ENCODE measurements around the gene GPC6. TPM values are rescaled to one million over a fixed set of nuclear protein-coding genes. Genes with fewer than 3 reads are reported as not detected.
A peak's percentile ranks its signal among the peaks of the same experiment; 100 is the strongest.

The GPC6 gene
- total and polyA plus RNA-seq, 10 donors = 0.22 to 9.3 (median 4.5) TPM

DNA sequence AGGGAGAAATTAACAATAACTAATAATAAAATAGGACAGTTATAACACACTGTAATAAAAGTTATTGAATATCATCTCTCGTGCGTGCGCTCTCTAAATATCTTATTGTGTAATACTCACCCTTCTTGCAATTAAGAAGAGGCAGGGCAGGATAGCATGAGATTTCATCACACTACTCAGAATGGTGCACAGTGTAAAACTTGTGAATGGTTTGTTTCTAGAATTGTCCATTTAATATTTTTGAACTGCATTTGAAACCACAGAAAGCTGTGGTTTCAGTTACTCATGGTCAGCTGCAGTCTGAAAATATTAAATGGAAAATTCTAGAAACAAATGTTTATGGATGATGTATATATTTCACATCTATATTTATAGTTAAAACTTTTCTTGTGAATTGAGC, 1091.8 kb downstream of the GPC6 start:
- Histone ChIP-seq H3K27ac (peak overlapping the region in 1 of 8 donors; percentile 54), H3K27me3 (replicated peaks in 1 of 7) (no peaks in the 10 kb centered on the region), H3K36me3 (no peaks in the 10 kb centered on the region), H3K4me1 (peaks cover 5 to 21% (median 10%) of the 10 kb centered on the region in 6 donors), H3K4me3 (no peak overlapping the region), H3K9me3 (no peaks in the 10 kb centered on the region)
- WGBS, 5 donors = 72 to 84% (median 77%) methylated on average over 3 of the region's 3 CpGs
- intact Hi-C loops (cut with DNase I; ENCODE audit: low total_unique reads) = no loop called here
- TF ChIP-seq POLR2A (IDR thresholded peaks at IDR 0.05) (no peak), POLR2AphosphoS5 (IDR thresholded peaks at IDR 0.05) (no peak), CTCF (IDR thresholded peaks at IDR 0.05 in 8 of 11, conservative IDR thresholded peaks at IDR 0.05 in 3 of 11) (no peak)
- DNase-seq = no peak

DNA sequence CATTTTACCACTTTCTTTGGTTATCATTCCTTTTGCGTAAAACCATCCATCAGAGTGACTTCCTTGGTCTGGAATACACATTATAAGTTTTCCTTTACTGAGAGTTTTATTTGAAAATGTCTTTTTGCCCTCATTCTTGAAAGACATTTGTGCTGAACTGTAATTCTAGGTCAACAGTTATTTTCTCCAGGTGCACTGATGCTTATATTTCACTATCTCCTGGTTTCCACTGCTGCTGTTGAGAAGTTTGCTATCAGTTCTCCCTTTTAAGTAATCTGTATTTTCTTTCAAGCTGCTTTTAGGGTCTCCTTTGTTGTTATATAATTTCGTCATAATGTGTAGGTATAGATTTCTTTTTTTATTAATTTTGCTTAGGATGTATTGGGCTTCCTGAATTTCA, 1092.9 kb downstream of the GPC6 start:
- no peak for TF ChIP-seq POLR2A (IDR thresholded peaks at IDR 0.05)
- no peak for TF ChIP-seq CTCF (IDR thresholded peaks at IDR 0.05 in 8 of 11, conservative IDR thresholded peaks at IDR 0.05 in 3 of 11)
- no peak for TF ChIP-seq POLR2AphosphoS5 (IDR thresholded peaks at IDR 0.05)
- Histone ChIP-seq H3K4me3 (no peak overlapping the region), H3K4me1 (peaks cover 7 to 32% (median 17%) of the 10 kb centered on the region in 6 donors), H3K27me3 (replicated peaks in 1 of 7) (no peaks in the 10 kb centered on the region), H3K9me3 (no peaks in the 10 kb centered on the region), H3K27ac (no peak overlapping the region), H3K36me3 (no peaks in the 10 kb centered on the region)
- no peak for DNase-seq
- WGBS, 5 donors = 89 to 96% (median 93%) methylated on average over 2 of the region's 2 CpGs
- intact Hi-C loops (cut with DNase I; ENCODE audit: low total_unique reads) = no loop called here

DNA sequence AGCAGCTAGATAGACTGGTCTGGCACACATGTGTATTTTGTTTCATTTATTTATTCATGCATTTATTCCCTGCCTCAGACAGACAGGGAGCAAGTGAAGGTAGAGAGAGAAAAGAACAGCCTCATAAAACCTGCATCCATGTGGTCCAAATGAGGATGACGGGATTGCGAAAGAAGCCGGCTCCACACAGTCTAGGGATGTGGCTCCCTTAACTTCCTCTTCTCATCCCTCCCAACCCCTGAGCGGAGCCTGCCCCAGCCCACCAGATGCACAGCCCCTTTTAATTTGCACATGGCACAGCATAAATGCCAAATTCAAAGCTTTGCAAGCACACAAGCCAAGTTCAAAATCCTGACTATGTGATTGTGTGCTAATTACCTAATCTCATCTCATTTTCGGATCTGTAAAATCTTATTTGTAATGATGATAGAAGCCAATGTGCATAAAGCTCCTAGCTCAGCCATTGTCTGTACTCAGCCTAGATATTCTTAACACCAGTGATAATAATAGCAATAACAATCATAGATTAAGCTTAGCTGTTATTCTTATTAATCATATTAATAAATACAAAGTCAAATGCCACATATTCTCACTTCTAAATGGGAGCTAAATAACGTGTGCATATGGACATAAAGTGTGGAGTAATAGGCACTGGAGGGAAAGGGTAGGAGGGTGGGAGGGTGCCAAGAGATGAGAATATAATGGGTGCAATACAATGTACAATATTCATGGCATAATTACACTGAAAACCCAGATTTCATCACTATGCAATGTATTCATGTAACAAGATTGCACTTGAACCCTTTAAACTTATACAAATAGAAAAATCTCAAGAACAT, 1096.5 kb downstream of the GPC6 start:
- Histone ChIP-seq H3K4me1 (peaks cover 19 to 57% (median 28%) of the 10 kb centered on the region in 6 donors), H3K9me3 (no peaks in the 10 kb centered on the region), H3K27ac (peak overlapping the region in 7 of 8 donors; percentile 37 to 83 (median 70)), H3K4me3 (no peak overlapping the region), H3K36me3 (no peaks in the 10 kb centered on the region), H3K27me3 (replicated peaks in 1 of 7) (no peaks in the 10 kb centered on the region)
- WGBS, 5 donors = 55 to 90% (median 75%) methylated on average over 6 of the region's 6 CpGs
- no peak for DNase-seq
- intact Hi-C loops (cut with DNase I; ENCODE audit: low total_unique reads) = no loop called here
- TF ChIP-seq POLR2AphosphoS5 (IDR thresholded peaks at IDR 0.05) (no peak), CTCF (IDR thresholded peaks at IDR 0.05 in 8 of 11, conservative IDR thresholded peaks at IDR 0.05 in 3 of 11) (no peak), POLR2A (IDR thresholded peaks at IDR 0.05) (no peak)
